HepG2 (cell line): ENCODE measurements around the gene MVP. TPM values are rescaled to one million over a fixed set of nuclear protein-coding genes. Genes with fewer than 3 reads are reported as not detected.

Experiments used
- CSRNP1 ChIP-seq: sonication (generic); formaldehyde crosslinking; IDR thresholded peaks from 2 replicates; pipeline ENCODE4 v1.8.1; 2023; ENCODE audit warnings: mild to moderate bottlenecking, missing genetic modification reagents
- SMYD3 ChIP-seq: sonication (generic); formaldehyde crosslinking; IDR thresholded peaks from 2 replicates; pipeline ENCODE4 v1.8.1; 2023; ENCODE audit warnings: mild to moderate bottlenecking, missing genetic modification reagents
- ZBTB25 ChIP-seq: IDR thresholded peaks from 2 replicates; pipeline ENCODE4 v1.6.1; 2018; ENCODE audit warnings: missing genetic modification reagents
- ZNF10 ChIP-seq: sonication (generic); formaldehyde crosslinking; IDR thresholded peaks from 2 replicates; pipeline ENCODE4 v1.4.0; 2020; ENCODE audit warnings: mild to moderate bottlenecking, low read depth, missing genetic modification reagents, borderline replicate concordance
- ZNF224 ChIP-seq: sonication (generic); formaldehyde crosslinking; IDR thresholded peaks from 2 replicates; pipeline ENCODE4 v1.5.0; 2020; ENCODE audit warnings: mild to moderate bottlenecking, missing genetic modification reagents
- ZNF235 ChIP-seq: sonication (generic); formaldehyde crosslinking; IDR thresholded peaks from 2 replicates; pipeline ENCODE4 v1.8.1; 2023; ENCODE audit warnings: mild to moderate bottlenecking, missing genetic modification reagents, borderline replicate concordance
- ZNF263 ChIP-seq: sonication (generic); formaldehyde crosslinking; IDR thresholded peaks from 2 replicates; pipeline ENCODE4 v1.4.0; 2020; ENCODE audit warnings: missing genetic modification reagents
- ZNF3 ChIP-seq: IDR thresholded peaks from 2 replicates; pipeline ENCODE4 v1.7.0; 2017; ENCODE audit warnings: inconsistent platforms
- ZNF33B ChIP-seq: sonication (generic); formaldehyde crosslinking; IDR thresholded peaks from 2 replicates; pipeline ENCODE4 v1.5.1; 2020; ENCODE audit warnings: mild to moderate bottlenecking, missing genetic modification reagents
- ZNF503 ChIP-seq: sonication (generic); formaldehyde crosslinking; IDR thresholded peaks from 2 replicates; pipeline ENCODE4 v1.4.0; 2020; ENCODE audit warnings: missing genetic modification reagents
- ZNF570 ChIP-seq: sonication (generic); formaldehyde crosslinking; IDR thresholded peaks from 2 replicates; pipeline ENCODE4 v1.4.0; 2020; ENCODE audit warnings: mild to moderate bottlenecking, missing genetic modification reagents, borderline replicate concordance
- ZNF580 ChIP-seq: IDR thresholded peaks from 2 replicates; pipeline ENCODE4 v1.6.1; 2016; ENCODE audit warnings: low read depth, borderline replicate concordance
- ZNF607 ChIP-seq: sonication (generic); formaldehyde crosslinking; IDR thresholded peaks from 2 replicates; pipeline ENCODE4 v1.5.1; 2020; ENCODE audit warnings: missing genetic modification reagents, mild to moderate bottlenecking, borderline replicate concordance
- ZNF616 ChIP-seq: sonication (generic); formaldehyde crosslinking; IDR thresholded peaks from 2 replicates; pipeline ENCODE4 v1.5.0; 2020; ENCODE audit warnings: low read depth, mild to moderate bottlenecking, missing genetic modification reagents
- ZNF703 ChIP-seq: sonication (generic); formaldehyde crosslinking; IDR thresholded peaks from 2 replicates; pipeline ENCODE4 v1.5.1; 2020; ENCODE audit warnings: missing genetic modification reagents, mild to moderate bottlenecking, moderate library complexity, borderline replicate concordance
- ZNF747 ChIP-seq: sonication (generic); formaldehyde crosslinking; IDR thresholded peaks from 2 replicates; pipeline ENCODE4 v1.8.1; 2023; ENCODE audit warnings: missing genetic modification reagents, mild to moderate bottlenecking, borderline replicate concordance
- polyA plus RNA-seq, 8 experiments: library from polyadenylated mRNA; depleted of rRNA in 3 of 8; stranded (reverse) in 7 of 8; unstranded in 1 of 8; fragments of >200 nt; fragmentation: Illumina TruSeq in 4 of 8; extraction: Trizol in 4 of 8; gene quantifications; 2 replicates each; pipeline versions ENCODE4 v1.2.1 to v1.2.3, GENCODE V29; 2011 to 2016; ENCODE audit warnings: low read depth in 4 of 8, missing spikeins in 1 of 8, mixed read lengths in 1 of 8; ENCODE audit not compliant: insufficient read depth in 1 of 8
- total RNA-seq, 5 experiments: library from RNA; depleted of rRNA; stranded (reverse); fragments of >200 nt; fragmentation: Illumina TruSeq; extraction: Trizol; gene quantifications; 2 replicates each; pipeline ENCODE4 v1.2.3, GENCODE V29; 2016; ENCODE audit warnings: low read depth in 1 of 5

Gene MVP
- total and polyA plus RNA-seq, 2 of the 13 experiments (the other 11 are each of a cell fraction or from before 2014, with no cell fraction given), result 22.9 to 43.5 TPM

GRCh38 chr16:29790949-29791844 is 29.1 kb upstream of the MVP start (continued):
- TF ChIP-seq ZNF607 (no peak), ZNF580 (CRISPR knock-in tag) (no peak), ZBTB25 (CRISPR knock-in tag) (no peak), ZNF10 (CRISPR knock-in tag) (no peak), ZNF747 (CRISPR knock-in tag) (no peak), ZNF224 (0 out of 2 replicates have a peak, but pooled peaks have one; percentile 13), ZNF616 (CRISPR knock-in tag) (peak; percentile 23; the same call in 1 of the 2 replicates), ZNF503 (CRISPR knock-in tag) (no peak), ZNF703 (CRISPR knock-in tag) (0 out of 2 replicates have a peak, but pooled peaks have one; percentile 45), ZNF235 (CRISPR knock-in tag) (peak; percentile 84; the same call in 1 of the 2 replicates), ZNF33B (CRISPR knock-in tag) (no peak), SMYD3 (peak; percentile 12; the same call in 1 of the 2 replicates), ZNF570 (CRISPR knock-in tag) (no peak), ZNF263 (CRISPR knock-in tag) (peak; percentile 1; the same call in 1 of the 2 replicates), CSRNP1 (CRISPR knock-in tag) (no peak), ZNF3 (no peak)
